Measurements from ENCODE around the gene FGF23.
"Not testable (repeated sequence)": the region's sequence is repeated elsewhere in the genome, so short reads cannot be mapped to it uniquely, and the experiment has no call there.

The FGF23 gene

DNA sequence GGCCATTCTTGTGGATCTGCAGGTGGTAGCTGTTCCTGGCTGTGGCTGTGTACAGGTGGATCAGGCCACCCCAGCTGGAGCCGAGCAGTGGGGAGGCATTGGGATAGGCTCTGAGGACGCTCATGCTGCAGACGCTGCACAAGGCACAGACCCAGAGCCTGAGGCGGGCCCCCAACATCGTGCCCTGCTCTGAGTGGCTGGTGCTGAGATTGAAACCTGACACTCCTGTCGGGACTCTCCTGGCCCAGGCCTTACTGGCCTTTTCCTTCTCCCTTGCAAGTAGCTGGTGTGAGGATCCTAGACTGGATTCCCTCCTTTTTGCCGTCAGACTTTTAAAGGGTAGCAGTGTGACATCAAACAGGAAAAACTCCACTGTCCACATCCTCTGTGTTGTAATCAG lies at the start of gene FGF23:
Gene FGF23, minus strand, starts transcription at position 308 of the 400 bp plus-strand sequence. Its CDS starts 130 bp downstream, at position 178.
- Histone ChIP-seq H3K36me3 (ENCODE audit: insufficient read depth, low read length) (no peaks in the 10 kb centered on the region), H3K9me3 (ENCODE audit: control insufficient read depth, insufficient read depth, low read length) (no peaks in the 10 kb centered on the region), H3K4me1 (ENCODE audit: insufficient read depth, low read length) (no peaks in the 10 kb centered on the region), H3K9ac (ENCODE audit: low read depth, low read length) (no peak within 1 kb of the TSS)

DNA sequence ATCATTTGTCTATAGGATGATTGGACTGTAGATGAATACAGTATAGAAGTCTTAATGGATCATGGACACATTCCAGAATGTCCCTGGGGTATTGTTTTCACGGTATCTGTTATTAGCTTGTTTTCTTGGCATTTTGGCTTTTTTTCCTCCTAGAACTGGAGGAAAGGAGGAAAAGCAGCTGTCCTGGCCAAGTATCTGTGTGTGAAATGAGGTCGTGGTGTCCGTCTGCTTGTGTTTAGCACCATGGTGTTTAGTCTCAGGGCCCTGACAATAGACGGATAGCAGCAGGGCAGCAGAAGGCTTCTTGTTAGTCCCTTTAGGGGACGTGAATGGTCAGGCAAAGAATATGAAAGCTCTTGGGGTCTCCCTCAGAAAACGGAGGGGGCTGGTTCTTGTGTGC lies 44.9 kb upstream of the FGF23 start:
- H3K9ac ChIP-seq (ENCODE audit: low read depth, low read length) = no peak overlapping the region
- no peaks in the 10 kb centered on the region for H3K9me3 ChIP-seq (ENCODE audit: control insufficient read depth, insufficient read depth, low read length)
- no peaks in the 10 kb centered on the region for H3K36me3 ChIP-seq (ENCODE audit: insufficient read depth, low read length)
- H3K4me1 ChIP-seq (ENCODE audit: insufficient read depth, low read length) = 0 out of 2 replicates have a peak, but pooled peaks cover 3% of the 10 kb centered on the region

DNA sequence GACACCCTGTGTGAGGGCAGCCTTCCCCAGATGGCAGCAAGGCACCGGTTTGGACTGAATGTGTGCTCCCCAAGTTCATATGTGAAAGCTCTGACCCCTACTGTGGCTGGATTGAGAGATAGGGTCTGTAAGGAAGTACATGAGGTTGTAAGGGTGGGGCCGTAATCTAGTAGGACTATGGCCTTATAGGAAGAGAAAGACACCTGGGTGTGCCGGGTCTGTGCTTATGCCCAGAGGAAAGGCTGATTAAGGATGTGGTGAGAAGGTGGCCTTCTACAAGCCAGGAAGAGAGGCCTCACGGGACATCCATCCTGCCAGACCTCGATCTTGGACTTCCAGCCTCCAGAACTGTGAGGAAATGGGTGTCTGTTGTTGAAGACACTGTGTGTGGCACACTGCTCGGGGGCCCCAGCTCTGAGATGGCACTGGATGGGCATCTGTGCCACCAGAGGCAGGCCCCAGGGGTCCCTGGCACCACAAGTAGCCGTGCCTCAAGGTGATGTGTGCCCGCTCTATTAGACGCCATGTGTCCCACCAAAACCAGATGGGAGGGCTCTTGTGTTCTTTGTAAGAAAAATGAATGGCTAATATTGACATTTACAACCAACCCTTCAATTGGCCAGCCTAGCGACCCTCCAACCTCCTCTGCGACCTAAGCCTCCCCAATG lies 44.1 kb upstream of the FGF23 start:
- Histone ChIP-seq H3K4me1 (ENCODE audit: insufficient read depth, low read length) (0 out of 2 replicates have a peak, but pooled peaks cover 3% of the 10 kb centered on the region), H3K36me3 (ENCODE audit: insufficient read depth, low read length) (no peaks in the 10 kb centered on the region), H3K9ac (ENCODE audit: low read depth, low read length) (no peak overlapping the region), H3K9me3 (ENCODE audit: control insufficient read depth, insufficient read depth, low read length) (no peaks in the 10 kb centered on the region)

DNA sequence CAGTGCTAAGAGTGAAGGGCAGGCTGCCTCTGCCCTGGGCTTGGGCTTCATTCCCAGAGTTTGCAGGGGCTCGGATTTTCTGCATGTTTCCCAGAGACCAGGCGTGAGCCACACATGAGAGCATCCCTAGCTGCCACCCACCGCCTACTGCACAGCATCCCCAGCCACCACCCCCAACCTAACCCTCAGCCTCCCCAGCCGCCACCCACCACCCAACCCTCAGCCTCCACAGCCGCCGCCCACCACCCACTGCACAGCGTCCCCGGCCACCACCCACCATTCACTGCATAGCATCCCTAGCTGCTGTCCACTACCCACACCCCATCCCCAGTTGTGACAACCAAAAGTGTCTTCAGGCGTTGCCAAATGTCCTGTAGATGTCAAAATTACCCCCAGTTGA lies 43.5 kb upstream of the FGF23 start:
- no peaks in the 10 kb centered on the region for H3K9me3 ChIP-seq (ENCODE audit: control insufficient read depth, insufficient read depth, low read length)
- H3K4me1 ChIP-seq (ENCODE audit: insufficient read depth, low read length) = 0 out of 2 replicates have a peak, but pooled peaks cover 3% of the 10 kb centered on the region
- H3K36me3 ChIP-seq (ENCODE audit: insufficient read depth, low read length) = no peaks in the 10 kb centered on the region
- no peak overlapping the region for H3K9ac ChIP-seq (ENCODE audit: low read depth, low read length)

DNA sequence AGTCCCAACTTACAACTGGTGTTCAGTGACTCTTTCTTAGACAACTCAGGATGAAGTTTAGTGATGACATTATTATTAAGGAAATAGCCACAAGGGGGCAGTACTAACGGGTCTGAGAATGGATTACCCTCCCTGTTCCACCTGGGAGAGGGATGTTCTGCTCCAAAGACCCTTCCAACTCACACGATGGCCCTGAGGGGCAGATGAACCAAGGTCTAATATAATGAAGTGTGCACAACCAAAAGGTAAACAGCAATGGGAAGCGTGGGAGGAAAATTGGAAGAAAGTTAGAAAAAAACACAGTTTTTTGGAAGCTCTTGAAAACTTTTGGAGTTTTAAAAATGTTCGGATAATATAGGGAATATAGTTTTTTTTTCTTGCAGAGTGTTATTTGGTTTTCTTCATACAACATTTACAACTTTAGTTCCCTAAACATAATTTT lies 42.1 kb upstream of the FGF23 start:
- Histone ChIP-seq H3K9ac (ENCODE audit: low read depth, low read length) (no peak overlapping the region), H3K36me3 (ENCODE audit: insufficient read depth, low read length) (no peaks in the 10 kb centered on the region), H3K9me3 (ENCODE audit: control insufficient read depth, insufficient read depth, low read length) (no peaks in the 10 kb centered on the region), H3K4me1 (ENCODE audit: insufficient read depth, low read length) (peaks cover 7% of the 10 kb centered on the region; the same call in 1 of the 2 replicates)

DNA sequence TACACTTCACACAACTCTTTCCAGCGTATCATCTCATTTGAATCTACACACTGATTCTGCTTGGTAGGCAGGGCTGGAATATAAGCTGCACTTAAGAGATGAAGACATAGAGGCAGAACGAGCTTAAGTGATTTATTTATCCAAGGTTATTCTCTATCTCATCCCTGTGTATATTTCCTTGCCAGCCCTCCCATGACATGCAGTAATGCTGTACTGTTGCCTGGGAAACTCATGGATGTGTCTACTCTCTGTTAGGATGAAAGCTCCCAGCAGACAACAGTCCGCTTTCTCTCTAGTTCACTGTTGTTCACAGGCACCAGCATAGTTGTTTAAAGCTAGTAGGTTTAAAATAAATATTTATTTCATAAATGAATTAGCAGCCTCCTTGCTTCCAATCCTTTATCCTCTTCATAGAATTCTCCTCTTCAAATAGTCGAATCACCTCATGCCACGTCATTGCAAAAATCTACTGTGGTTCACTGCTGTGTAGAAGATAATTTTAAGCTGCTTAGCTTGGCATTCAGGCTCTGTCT lies 40.7 kb upstream of the FGF23 start:
- peaks cover 7% of the 10 kb centered on the region; the same call in 1 of the 2 replicates for H3K4me1 ChIP-seq (ENCODE audit: insufficient read depth, low read length)
- no peaks in the 10 kb centered on the region for H3K36me3 ChIP-seq (ENCODE audit: insufficient read depth, low read length)
- no peak overlapping the region for H3K9ac ChIP-seq (ENCODE audit: low read depth, low read length)
- H3K9me3 ChIP-seq (ENCODE audit: control insufficient read depth, insufficient read depth, low read length) = no peaks in the 10 kb centered on the region

DNA sequence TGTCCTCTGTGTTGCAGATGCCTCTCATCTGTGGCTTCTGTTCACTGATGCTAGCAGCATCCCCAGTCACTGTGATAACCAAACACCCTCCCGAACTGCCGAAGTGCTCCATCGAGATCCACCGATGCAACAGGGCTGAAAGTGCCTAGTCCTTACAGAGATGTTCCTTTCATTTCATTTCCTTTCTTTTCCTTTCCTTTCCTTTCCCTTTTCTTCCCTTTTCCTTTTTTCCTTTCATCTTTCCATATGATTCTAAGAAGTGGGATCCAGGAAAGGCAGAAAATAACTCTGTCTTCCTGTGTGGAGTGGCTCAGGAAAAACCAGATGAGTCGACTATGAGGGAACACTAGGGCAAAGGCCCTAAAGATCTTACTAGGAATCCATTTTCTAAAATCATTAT lies 39.4 kb upstream of the FGF23 start:
- no peaks in the 10 kb centered on the region for H3K9me3 ChIP-seq (ENCODE audit: control insufficient read depth, insufficient read depth, low read length)
- no peaks in the 10 kb centered on the region for H3K36me3 ChIP-seq (ENCODE audit: insufficient read depth, low read length)
- peaks cover 7% of the 10 kb centered on the region; the same call in 1 of the 2 replicates for H3K4me1 ChIP-seq (ENCODE audit: insufficient read depth, low read length)
- H3K9ac ChIP-seq (ENCODE audit: low read depth, low read length) = no peak overlapping the region

DNA sequence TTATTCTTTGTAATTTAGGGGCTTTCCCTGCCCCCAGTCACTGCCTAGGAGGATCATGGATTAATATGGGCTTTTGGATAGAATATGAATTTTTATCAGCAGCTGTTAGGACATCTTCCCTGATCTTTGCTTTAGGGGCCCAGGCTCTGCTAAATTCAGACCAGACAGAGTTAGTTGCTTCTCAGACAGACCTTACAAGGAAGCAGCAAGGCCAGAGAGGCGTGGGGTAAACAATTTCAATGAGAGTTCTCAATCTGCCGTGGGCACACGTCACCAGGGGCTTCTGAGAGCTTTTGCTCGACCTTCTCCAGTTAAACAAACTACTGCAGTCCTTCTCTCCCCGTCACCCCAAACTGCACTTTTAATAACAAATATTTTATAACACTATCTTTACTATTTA lies 38.4 kb upstream of the FGF23 start:
- Histone ChIP-seq H3K9me3 (ENCODE audit: control insufficient read depth, insufficient read depth, low read length) (no peaks in the 10 kb centered on the region), H3K36me3 (ENCODE audit: insufficient read depth, low read length) (no peaks in the 10 kb centered on the region), H3K9ac (ENCODE audit: low read depth, low read length) (no peak overlapping the region), H3K4me1 (ENCODE audit: insufficient read depth, low read length) (peaks cover 7% of the 10 kb centered on the region; the same call in 1 of the 2 replicates)

DNA sequence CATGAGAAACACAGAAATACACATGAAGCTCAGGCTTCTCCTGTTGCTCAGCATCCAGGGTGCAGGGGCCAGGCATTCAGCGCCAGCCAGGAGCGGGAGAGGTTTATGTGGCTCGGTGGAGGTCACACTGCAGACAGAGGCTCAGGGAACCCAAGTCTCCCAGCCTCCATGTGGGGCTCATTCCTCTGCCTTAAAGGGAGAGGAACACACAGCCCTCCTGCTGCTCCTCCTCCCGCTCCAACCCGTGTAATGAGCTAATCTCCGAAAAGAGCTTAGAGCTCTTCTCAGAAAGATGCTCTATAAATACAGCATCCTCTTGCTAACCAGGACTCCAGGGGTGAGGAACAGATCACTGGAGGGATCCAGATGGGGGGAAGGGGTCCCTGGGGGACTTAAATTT lies 37.9 kb upstream of the FGF23 start:
- Histone ChIP-seq H3K9me3 (ENCODE audit: control insufficient read depth, insufficient read depth, low read length) (no peaks in the 10 kb centered on the region), H3K4me1 (ENCODE audit: insufficient read depth, low read length) (peaks cover 7% of the 10 kb centered on the region; the same call in 1 of the 2 replicates), H3K36me3 (ENCODE audit: insufficient read depth, low read length) (no peaks in the 10 kb centered on the region), H3K9ac (ENCODE audit: low read depth, low read length) (no peak overlapping the region)

DNA sequence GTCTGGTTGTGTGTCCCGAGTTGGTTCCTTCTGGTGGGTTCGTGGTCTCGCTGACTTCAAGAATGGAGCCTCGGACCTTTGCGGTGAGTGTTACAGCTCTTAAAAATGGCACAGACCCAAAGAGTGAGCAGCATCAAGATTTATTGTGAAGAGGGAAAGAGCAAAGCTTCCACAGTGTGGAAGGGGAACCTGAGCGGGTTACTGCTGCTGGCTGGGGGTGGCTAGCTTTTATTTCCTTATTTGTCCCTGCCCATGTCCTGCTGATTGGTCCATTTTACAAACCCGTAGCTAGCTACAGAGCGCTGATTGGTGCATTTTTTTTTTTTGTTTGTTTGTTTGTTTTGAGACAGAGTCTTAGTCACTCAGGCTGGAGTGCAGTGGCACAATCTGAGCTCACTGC lies 36.8 kb upstream of the FGF23 start:
- H3K36me3 ChIP-seq (ENCODE audit: insufficient read depth, low read length) = no peaks in the 10 kb centered on the region
- H3K4me1 ChIP-seq (ENCODE audit: insufficient read depth, low read length) = peaks cover 5% of the 10 kb centered on the region; the same call in 1 of the 2 replicates
- no peaks in the 10 kb centered on the region for H3K9me3 ChIP-seq (ENCODE audit: control insufficient read depth, insufficient read depth, low read length)
- H3K9ac ChIP-seq (ENCODE audit: low read depth, low read length) = no peak overlapping the region

DNA sequence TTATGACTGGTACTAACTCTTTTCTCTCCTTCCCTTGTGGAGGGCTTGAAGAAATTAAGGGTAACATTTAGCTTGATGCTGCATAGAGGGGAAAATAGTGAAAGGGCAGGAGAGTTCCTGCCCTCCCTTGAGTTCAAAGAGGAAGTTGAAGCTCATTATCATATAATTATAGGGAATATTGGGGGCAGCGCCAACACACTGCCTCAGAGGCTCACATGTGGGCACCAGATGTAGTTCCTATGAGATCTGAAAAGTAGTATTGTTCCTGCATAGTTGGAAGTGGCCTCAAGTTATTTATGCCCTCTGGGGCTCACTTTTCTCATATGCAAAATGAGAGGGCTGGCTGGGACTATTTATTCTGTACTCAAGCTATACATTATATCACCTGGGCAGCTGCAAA lies 33.0 kb upstream of the FGF23 start:
- H3K9me3 ChIP-seq (ENCODE audit: control insufficient read depth, insufficient read depth, low read length) = no peaks in the 10 kb centered on the region
- H3K36me3 ChIP-seq (ENCODE audit: insufficient read depth, low read length) = no peaks in the 10 kb centered on the region
- peaks cover 2% of the 10 kb centered on the region; the same call in 1 of the 2 replicates for H3K4me1 ChIP-seq (ENCODE audit: insufficient read depth, low read length)
- no peak overlapping the region for H3K9ac ChIP-seq (ENCODE audit: low read depth, low read length)

DNA sequence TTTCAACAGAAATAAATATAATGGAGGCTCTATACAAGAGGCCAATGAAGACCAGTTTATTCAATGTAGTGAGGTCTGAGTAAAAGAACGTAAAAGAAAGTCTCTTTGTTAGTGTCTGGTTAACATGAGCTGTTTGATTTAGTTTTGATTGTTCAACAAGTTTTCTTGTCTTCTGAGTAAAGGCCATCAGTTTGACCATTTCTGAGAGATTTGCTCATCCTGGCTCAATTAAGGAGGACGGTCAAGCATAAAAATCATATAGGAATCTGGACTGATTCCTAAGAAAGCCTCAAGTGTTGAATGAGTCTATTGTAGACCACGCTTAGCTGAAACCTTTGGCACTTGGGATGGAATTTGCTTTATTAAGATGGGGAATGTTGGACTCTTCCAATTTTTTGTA lies 32.5 kb upstream of the FGF23 start:
- Histone ChIP-seq H3K4me1 (ENCODE audit: insufficient read depth, low read length) (no peaks in the 10 kb centered on the region), H3K9ac (ENCODE audit: low read depth, low read length) (no peak overlapping the region), H3K9me3 (ENCODE audit: control insufficient read depth, insufficient read depth, low read length) (no peaks in the 10 kb centered on the region), H3K36me3 (ENCODE audit: insufficient read depth, low read length) (no peaks in the 10 kb centered on the region)

DNA sequence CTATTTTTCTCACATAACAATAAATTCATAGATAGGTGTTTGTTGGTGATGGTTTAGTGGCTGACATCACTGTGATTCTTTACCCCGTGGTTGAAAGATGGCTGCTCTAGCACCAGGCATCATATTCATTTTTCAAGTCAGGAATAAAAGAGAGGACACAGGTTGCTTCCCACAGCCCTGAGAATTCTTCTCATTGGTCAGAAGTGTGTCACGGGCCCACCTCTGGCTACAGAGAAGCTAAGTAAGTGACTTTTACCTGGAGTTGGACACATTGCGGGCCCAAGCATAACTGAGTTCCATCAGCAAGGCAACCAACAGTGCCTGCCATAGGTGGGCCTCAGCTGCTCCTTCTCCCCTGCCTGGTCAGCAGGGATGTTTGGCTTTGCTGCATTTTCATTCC lies 27.6 kb upstream of the FGF23 start:
- Histone ChIP-seq H3K9ac (ENCODE audit: low read depth, low read length) (no peak overlapping the region), H3K36me3 (ENCODE audit: insufficient read depth, low read length) (no peaks in the 10 kb centered on the region), H3K9me3 (ENCODE audit: control insufficient read depth, insufficient read depth, low read length) (0 out of 2 replicates have a peak, but pooled peaks cover 3% of the 10 kb centered on the region), H3K4me1 (ENCODE audit: insufficient read depth, low read length) (no peaks in the 10 kb centered on the region)

DNA sequence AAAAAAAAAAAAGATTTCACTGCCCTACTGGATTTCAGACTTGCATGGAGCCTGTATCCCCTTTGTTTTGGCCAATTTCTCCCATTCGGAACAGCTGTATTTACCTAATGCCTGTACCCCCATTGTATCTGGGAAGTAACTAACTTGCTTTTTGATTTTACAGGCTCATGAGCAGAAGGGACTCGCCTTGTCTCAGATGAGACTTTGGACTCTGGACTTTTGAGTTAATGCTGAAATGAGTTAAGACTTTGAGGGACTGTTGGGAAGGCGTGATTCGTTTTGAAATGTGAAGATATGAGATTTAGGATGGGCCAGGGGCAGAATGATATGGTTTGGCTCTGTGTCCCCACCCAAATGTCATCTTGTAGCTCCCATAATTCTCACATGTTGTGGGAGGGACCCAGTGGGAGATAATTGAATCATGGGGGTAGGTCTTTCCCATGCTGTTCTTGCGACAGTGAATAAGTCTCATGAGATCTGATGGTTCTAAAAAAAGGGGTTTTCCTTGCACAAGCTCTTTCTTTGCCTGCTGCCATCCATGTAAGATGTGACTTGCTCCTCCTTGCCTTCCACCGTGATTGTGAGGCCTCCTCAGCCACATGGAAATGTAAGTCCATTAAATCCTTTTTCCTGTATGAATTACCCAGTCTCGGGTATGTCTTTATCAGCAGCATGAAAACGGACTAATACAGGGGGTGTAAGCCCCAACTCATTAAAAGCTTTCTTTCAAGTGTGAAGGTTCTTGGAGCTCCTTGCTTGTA lies 25.5 kb upstream of the FGF23 start:
- H3K9ac ChIP-seq (ENCODE audit: low read depth, low read length); H3K4me1 ChIP-seq (ENCODE audit: insufficient read depth, low read length); H3K9me3 ChIP-seq (ENCODE audit: control insufficient read depth, insufficient read depth, low read length); H3K36me3 ChIP-seq (ENCODE audit: insufficient read depth, low read length): not testable (repeated sequence)

DNA sequence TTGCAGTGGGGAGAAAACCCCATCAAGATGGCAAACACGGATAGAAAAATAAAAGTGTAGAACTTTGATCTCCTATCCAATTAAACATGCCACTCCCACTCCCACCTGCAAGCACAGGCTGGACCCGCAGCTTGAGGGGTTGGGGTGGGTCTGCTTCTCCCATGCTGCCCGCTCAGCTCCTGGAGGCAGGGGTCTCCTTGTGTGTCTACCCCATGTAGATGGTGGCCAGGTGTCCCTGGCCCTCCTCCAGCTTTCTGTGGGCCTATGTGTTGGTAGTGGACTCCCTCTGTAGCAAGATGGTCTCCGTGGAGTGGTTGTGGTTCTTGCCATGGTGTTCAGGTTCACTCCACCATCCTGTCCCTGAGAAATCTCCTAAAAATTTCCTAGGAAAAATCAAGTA lies 23.5 kb upstream of the FGF23 start:
- no peak overlapping the region for H3K9ac ChIP-seq (ENCODE audit: low read depth, low read length)
- no peaks in the 10 kb centered on the region for H3K36me3 ChIP-seq (ENCODE audit: insufficient read depth, low read length)
- H3K9me3 ChIP-seq (ENCODE audit: control insufficient read depth, insufficient read depth, low read length) = 0 out of 2 replicates have a peak, but pooled peaks cover 3% of the 10 kb centered on the region
- H3K4me1 ChIP-seq (ENCODE audit: insufficient read depth, low read length) = no peaks in the 10 kb centered on the region

Data from ES-I3 (cell line).